Neural progenitor cell (in vitro differentiated cells): Measurements from ENCODE around the gene PRDM11. TPM values are rescaled to one million over a fixed set of nuclear protein-coding genes. Genes with fewer than 3 reads are reported as not detected.

Source experiments
- DNase-seq: peaks from one replicate; pipeline ENCODE4 v3.0.0-alpha.2; 2016; ENCODE audit warnings: low spot score
- H2AFZ ChIP-seq: fragments of 200-600 bp; sonication (generic); replicated peaks from 2 replicates; pipeline ENCODE4 v1.6.1; 2016; ENCODE audit warnings: antibody characterized with exemption
- H3F3A ChIP-seq: fragments of 200-600 bp; sonication (generic); 2 replicates; pipeline ENCODE4 v1.6.1; 2016; ENCODE audit warnings: antibody characterized with exemption, low read depth
- H3K27ac ChIP-seq: fragments of 200-600 bp; sonication (generic); 2 replicates; pipeline ENCODE4 v1.5.1; 2016; ENCODE audit warnings: mild to moderate bottlenecking
- H3K27me3 ChIP-seq: fragments of 200-600 bp; sonication (generic); 2 replicates; pipeline ENCODE4 v1.6.1; 2016; ENCODE audit warnings: mild to moderate bottlenecking, moderate library complexity
- H3K36me3 ChIP-seq: fragments of 200-600 bp; sonication (generic); 2 replicates; pipeline ENCODE4 v1.5.1; 2016
- H3K4me1 ChIP-seq: fragments of 200-600 bp; sonication (generic); 2 replicates; pipeline ENCODE4 v1.6.1; 2016; ENCODE audit warnings: mixed run types
- H3K4me2 ChIP-seq: fragments of 200-600 bp; sonication (generic); 2 replicates; pipeline ENCODE4 v1.6.1; 2016
- H3K4me3 ChIP-seq: fragments of 200-600 bp; sonication (generic); 2 replicates; pipeline ENCODE4 v1.5.1; 2016
- H3K79me2 ChIP-seq: fragments of 200-600 bp; sonication (generic); 2 replicates; pipeline ENCODE4 v1.6.1; 2016; ENCODE audit warnings: low read depth
- H3K9ac ChIP-seq: fragments of 200-600 bp; sonication (generic); 2 replicates; pipeline ENCODE4 v1.6.1; 2016
- H3K9me3 ChIP-seq: fragments of 200-600 bp; sonication (generic); 2 replicates; pipeline ENCODE4 v1.5.1; 2016; ENCODE audit warnings: low read depth
- H4K20me1 ChIP-seq: fragments of 200-600 bp; sonication (generic); 2 replicates; pipeline ENCODE4 v1.6.1; 2016; ENCODE audit warnings: low read depth
- H3K27ac Mint-ChIP-seq: 3 replicates; pipeline ENCODE4 v1.8.0; 2021; ENCODE audit warnings: mixed read lengths
- H3K27me3 Mint-ChIP-seq: 2 replicates; pipeline ENCODE4 v1.8.0; 2022; ENCODE audit warnings: low read depth, mild to moderate bottlenecking, inconsistent platforms, moderate library complexity, mixed read lengths; ENCODE audit not compliant: insufficient read depth
- H3K36me3 Mint-ChIP-seq: 3 replicates; pipeline ENCODE4 v1.8.0; 2021; ENCODE audit warnings: mixed read lengths
- H3K4me1 Mint-ChIP-seq: 3 replicates; pipeline ENCODE4 v1.8.0; 2021; ENCODE audit warnings: mixed read lengths
- H3K4me3 Mint-ChIP-seq: 3 replicates; pipeline ENCODE4 v1.8.0; 2021; ENCODE audit warnings: mild to moderate bottlenecking, moderate library complexity, mixed read lengths
- H3K9me3 Mint-ChIP-seq: 3 replicates; pipeline ENCODE4 v1.8.0; 2020; ENCODE audit warnings: mixed read lengths
- EZH2 ChIP-seq: fragments of 200-600 bp; sonication (generic); IDR thresholded peaks from 2 replicates; pipeline ENCODE4 v1.6.1; 2017; ENCODE audit warnings: antibody characterized with exemption, mild to moderate bottlenecking, moderate library complexity
- EZH2phosphoT487 ChIP-seq: fragments of 200-600 bp; sonication (generic); IDR thresholded peaks from 2 replicates; pipeline ENCODE4 v1.6.1; 2017; ENCODE audit warnings: antibody characterized with exemption
- total RNA-seq: library from RNA; depleted of rRNA; stranded (reverse); fragments of >200 nt; gene quantifications from 2 replicates; pipeline ENCODE4 v1.2.3, GENCODE V29; 2015; ENCODE audit warnings: low replicate concordance
- TF ChIP-seq, protein P1 (sequence below): fragments of 200-600 bp; sonication (generic); IDR thresholded peaks from 2 replicates; pipeline ENCODE4 v1.5.1; 2017; ENCODE audit warnings: antibody characterized with exemption, mild to moderate bottlenecking

The PRDM11 gene
- total RNA-seq, 1 donor from 2014 or later: 1.8 TPM

DNA sequence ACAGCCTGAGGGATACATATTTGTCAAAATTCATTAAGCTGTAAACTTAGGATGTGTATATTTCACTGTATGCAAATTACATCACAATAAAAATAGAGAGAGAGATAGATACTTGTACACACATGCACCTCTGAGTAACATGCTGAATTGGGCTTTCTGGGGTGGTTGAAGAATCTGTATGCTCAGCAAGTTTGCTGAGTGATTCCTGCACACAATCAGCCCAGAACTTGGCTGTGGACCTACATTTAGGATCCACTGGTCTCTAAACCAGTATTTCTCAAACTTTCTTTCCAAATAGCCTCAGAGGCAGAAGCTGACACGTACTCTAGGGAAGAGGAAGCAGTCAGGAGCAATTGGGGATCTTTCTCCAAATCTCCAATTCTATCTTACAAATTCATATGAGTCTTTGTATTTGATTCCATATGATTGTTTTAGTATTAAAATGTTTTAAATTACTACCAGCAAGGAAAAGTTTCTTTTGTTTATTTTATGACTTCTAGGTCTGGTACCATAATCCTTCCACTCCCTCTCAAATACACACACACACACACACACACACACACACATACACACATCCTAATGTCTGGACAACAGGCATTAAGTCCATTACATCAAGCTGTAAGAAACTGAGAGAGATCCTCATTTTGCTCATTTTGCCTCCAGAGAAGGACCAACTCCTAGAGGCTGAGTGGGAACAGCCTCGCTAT is 119.7 kb downstream of the PRDM11 start:
- H3K4me1 Mint-ChIP-seq: peaks cover 7% of the 10 kb centered on the region
- H3K4me3 ChIP-seq: no peak overlapping the region
- H3K79me2 ChIP-seq: no peaks in the 10 kb centered on the region
- H3K27ac Mint-ChIP-seq: no peak overlapping the region
- DNase-seq: no peak
- H3F3A ChIP-seq: peaks cover 4% of the 10 kb centered on the region
- H3K9ac ChIP-seq: no peak overlapping the region
- peaks cover 11% of the 10 kb centered on the region for H3K4me1 ChIP-seq
- no peak overlapping the region for H2AFZ ChIP-seq
- H3K27me3 ChIP-seq: peaks cover 6% of the 10 kb centered on the region
- H4K20me1 ChIP-seq: no peaks in the 10 kb centered on the region
- TF ChIP-seq EZH2phosphoT487 (no peak), EZH2 (no peak)
- TF ChIP-seq, protein P1, sequence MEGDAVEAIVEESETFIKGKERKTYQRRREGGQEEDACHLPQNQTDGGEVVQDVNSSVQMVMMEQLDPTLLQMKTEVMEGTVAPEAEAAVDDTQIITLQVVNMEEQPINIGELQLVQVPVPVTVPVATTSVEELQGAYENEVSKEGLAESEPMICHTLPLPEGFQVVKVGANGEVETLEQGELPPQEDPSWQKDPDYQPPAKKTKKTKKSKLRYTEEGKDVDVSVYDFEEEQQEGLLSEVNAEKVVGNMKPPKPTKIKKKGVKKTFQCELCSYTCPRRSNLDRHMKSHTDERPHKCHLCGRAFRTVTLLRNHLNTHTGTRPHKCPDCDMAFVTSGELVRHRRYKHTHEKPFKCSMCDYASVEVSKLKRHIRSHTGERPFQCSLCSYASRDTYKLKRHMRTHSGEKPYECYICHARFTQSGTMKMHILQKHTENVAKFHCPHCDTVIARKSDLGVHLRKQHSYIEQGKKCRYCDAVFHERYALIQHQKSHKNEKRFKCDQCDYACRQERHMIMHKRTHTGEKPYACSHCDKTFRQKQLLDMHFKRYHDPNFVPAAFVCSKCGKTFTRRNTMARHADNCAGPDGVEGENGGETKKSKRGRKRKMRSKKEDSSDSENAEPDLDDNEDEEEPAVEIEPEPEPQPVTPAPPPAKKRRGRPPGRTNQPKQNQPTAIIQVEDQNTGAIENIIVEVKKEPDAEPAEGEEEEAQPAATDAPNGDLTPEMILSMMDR: no peak
- H3K36me3 Mint-ChIP-seq: no peaks in the 10 kb centered on the region
- peaks cover 1% of the 10 kb centered on the region for H3K27me3 Mint-ChIP-seq
- no peaks in the 10 kb centered on the region for H3K36me3 ChIP-seq
- no peak overlapping the region for H3K27ac ChIP-seq
- no peak overlapping the region for H3K4me2 ChIP-seq
- H3K4me3 Mint-ChIP-seq: no peak overlapping the region
- H3K9me3 Mint-ChIP-seq: no peaks in the 10 kb centered on the region
- H3K9me3 ChIP-seq: no peaks in the 10 kb centered on the region

DNA sequence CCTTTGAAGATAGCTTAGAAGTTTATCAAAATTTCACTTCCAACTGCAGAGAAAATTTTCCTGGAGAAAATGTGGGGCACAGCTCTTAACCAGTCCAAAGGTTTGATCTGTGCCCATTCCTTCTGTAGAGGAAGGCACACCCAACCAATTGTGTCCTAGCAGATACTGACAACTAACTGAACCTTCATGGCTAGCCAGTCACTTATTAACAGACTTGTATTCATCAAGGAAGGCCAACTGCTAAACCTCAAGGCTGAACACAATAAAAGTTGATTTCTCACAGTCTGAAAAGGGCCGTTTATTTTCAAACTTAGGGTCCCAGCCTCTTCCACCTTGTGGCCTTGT is 120.2 kb downstream of the PRDM11 start:
- no peak overlapping the region for H3K4me3 Mint-ChIP-seq
- Histone ChIP-seq H3K9me3 (no peaks in the 10 kb centered on the region), H3K9ac (no peak overlapping the region), H3F3A (peaks cover 4% of the 10 kb centered on the region), H3K4me3 (no peak overlapping the region), H3K4me2 (no peak overlapping the region), H4K20me1 (no peaks in the 10 kb centered on the region), H3K27me3 (peaks cover 6% of the 10 kb centered on the region), H3K4me1 (peaks cover 11% of the 10 kb centered on the region), H3K79me2 (no peaks in the 10 kb centered on the region), H2AFZ (no peak overlapping the region), H3K27ac (no peak overlapping the region), H3K36me3 (no peaks in the 10 kb centered on the region)
- no peak overlapping the region for H3K27ac Mint-ChIP-seq
- no peaks in the 10 kb centered on the region for H3K36me3 Mint-ChIP-seq
- H3K27me3 Mint-ChIP-seq: peaks cover 2% of the 10 kb centered on the region
- TF ChIP-seq EZH2 (no peak), EZH2phosphoT487 (no peak)
- TF ChIP-seq, protein P1: no peak
- H3K4me1 Mint-ChIP-seq: peaks cover 7% of the 10 kb centered on the region
- no peak for DNase-seq
- no peaks in the 10 kb centered on the region for H3K9me3 Mint-ChIP-seq

DNA sequence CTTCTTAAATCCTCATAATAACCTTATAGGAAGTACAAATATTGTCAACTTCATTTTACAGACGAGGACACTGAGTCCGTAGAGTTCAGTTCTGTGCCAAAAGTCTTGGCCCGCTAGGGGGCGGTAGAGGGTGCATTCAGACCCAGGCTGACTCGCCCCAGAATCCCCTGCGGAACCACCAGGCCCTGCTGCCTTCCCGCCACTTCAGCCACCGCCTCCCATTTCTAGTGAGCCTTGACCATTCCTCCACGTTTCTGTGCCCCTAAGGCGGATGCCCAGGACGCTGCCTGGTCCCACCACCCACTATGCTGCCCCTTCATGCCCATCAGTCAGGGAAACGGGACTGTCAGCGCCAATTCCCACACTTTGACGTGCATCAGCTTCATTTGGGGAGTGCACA is 120.6 kb downstream of the PRDM11 start:
- no peak overlapping the region for H3K4me3 ChIP-seq
- no peak overlapping the region for H3K4me3 Mint-ChIP-seq
- H4K20me1 ChIP-seq: no peaks in the 10 kb centered on the region
- no peak overlapping the region for H3K4me2 ChIP-seq
- peaks cover 7% of the 10 kb centered on the region for H3K4me1 Mint-ChIP-seq
- no peaks in the 10 kb centered on the region for H3K36me3 Mint-ChIP-seq
- H3K27me3 ChIP-seq: peaks cover 6% of the 10 kb centered on the region
- no peak overlapping the region for H2AFZ ChIP-seq
- H3F3A ChIP-seq: peaks cover 4% of the 10 kb centered on the region
- no peaks in the 10 kb centered on the region for H3K79me2 ChIP-seq
- TF ChIP-seq, protein P1: peak; percentile 62
- TF ChIP-seq EZH2phosphoT487: no peak
- TF ChIP-seq EZH2: no peak
- no peak overlapping the region for H3K9ac ChIP-seq
- H3K9me3 ChIP-seq: no peaks in the 10 kb centered on the region
- no peak overlapping the region for H3K27ac ChIP-seq
- H3K27ac Mint-ChIP-seq: no peak overlapping the region
- no peaks in the 10 kb centered on the region for H3K36me3 ChIP-seq
- peaks cover 2% of the 10 kb centered on the region for H3K27me3 Mint-ChIP-seq
- H3K4me1 ChIP-seq: peaks cover 11% of the 10 kb centered on the region
- no peaks in the 10 kb centered on the region for H3K9me3 Mint-ChIP-seq
- peak; percentile 52 for DNase-seq
